HFFc6 (cell line): ENCODE results near the gene NOX4. TPM values are rescaled to one million over a fixed set of nuclear protein-coding genes. Genes with fewer than 3 reads are reported as not detected.
"Not testable (repeated sequence)": the region's sequence is repeated elsewhere in the genome, so short reads cannot be mapped to it uniquely, and the experiment has no call there.

ENCODE experiments used
- DNase-seq: peaks from one replicate; pipeline ENCODE4 v3.0.0-alpha.2; 2018
- H3K27ac Mint-ChIP-seq: 2 replicates; pipeline ENCODE4 v1.8.0; 2020; ENCODE audit warnings: mild to moderate bottlenecking, mixed read lengths
- H3K27me3 Mint-ChIP-seq: 2 replicates; pipeline ENCODE4 v1.8.0; 2021; ENCODE audit warnings: mild to moderate bottlenecking, moderate library complexity, mixed read lengths; ENCODE audit not compliant: insufficient read depth
- H3K36me3 Mint-ChIP-seq: 2 replicates; pipeline ENCODE4 v1.8.0; 2021; ENCODE audit warnings: low read depth, mixed read lengths
- H3K4me1 Mint-ChIP-seq: 2 replicates; pipeline ENCODE4 v1.8.0; 2020; ENCODE audit warnings: low read depth, mixed read lengths
- H3K4me3 Mint-ChIP-seq: 2 replicates; pipeline ENCODE4 v1.8.0; 2020; ENCODE audit warnings: mild to moderate bottlenecking, moderate library complexity, mixed read lengths
- H3K9me3 Mint-ChIP-seq: 2 replicates; pipeline ENCODE4 v1.8.0; 2020; ENCODE audit warnings: mild to moderate bottlenecking, mixed read lengths
- CTCF ChIP-seq: fragments of 200-600 bp; sonication (generic); IDR thresholded peaks from 2 replicates; pipeline ENCODE4 v1.5.0; 2021; ENCODE audit warnings: antibody characterized with exemption, mild to moderate bottlenecking
- total RNA-seq, 6 experiments: library from RNA; stranded (reverse); fragmentation: NEBNext Ultra II Directional; extraction: Animal tissue kit (Norgen Biotek cat#: 25700); gene quantifications; 2 replicates in 1 of 6; 3 replicates in 5 of 6; pipeline ENCODE4 v1.2.3, GENCODE V29; 2021

NOX4 gene
- total RNA-seq, 6 experiments from 2014 or later = 2.2 to 5.0 (median 3.2) TPM

GRCh38 chr11:89338073-89338472 lies 153.1 kb downstream of the NOX4 start:
- not testable (repeated sequence) for H3K27me3 Mint-ChIP-seq, H3K27ac Mint-ChIP-seq, H3K9me3 Mint-ChIP-seq, DNase-seq, H3K36me3 Mint-ChIP-seq, H3K4me3 Mint-ChIP-seq
- H3K4me1 Mint-ChIP-seq = peaks cover 26% of the 10 kb centered on the region

GRCh38 chr11:89337100-89337650 lies 154.0 kb downstream of the NOX4 start:
- DNase-seq, H3K4me3 Mint-ChIP-seq, H3K9me3 Mint-ChIP-seq, H3K27me3 Mint-ChIP-seq, H3K36me3 Mint-ChIP-seq, H3K27ac Mint-ChIP-seq: not testable (repeated sequence)
- H3K4me1 Mint-ChIP-seq = peaks cover 23% of the 10 kb centered on the region

GRCh38 chr11:89333704-89334103 lies 157.5 kb downstream of the NOX4 start:
- not testable (repeated sequence) for H3K4me3 Mint-ChIP-seq
- DNase-seq = peak; percentile 38

GRCh38 chr11:89331940-89332339 lies 159.2 kb downstream of the NOX4 start:
- H3K27ac Mint-ChIP-seq, H3K36me3 Mint-ChIP-seq, H3K9me3 Mint-ChIP-seq, DNase-seq, H3K27me3 Mint-ChIP-seq, H3K4me3 Mint-ChIP-seq: not testable (repeated sequence)
- peaks cover 24% of the 10 kb centered on the region for H3K4me1 Mint-ChIP-seq

More at GRCh38 chr11:89333704-89334103, 157.5 kb downstream of the NOX4 start:
- not testable (repeated sequence) for H3K36me3 Mint-ChIP-seq, H3K27me3 Mint-ChIP-seq, H3K9me3 Mint-ChIP-seq
- Mint-ChIP-seq H3K4me1 (peaks cover 16% of the 10 kb centered on the region), H3K27ac (peak overlapping the region; percentile 60)
- TF ChIP-seq CTCF = peak; percentile 79

GRCh38 chr11:89327885-89328284 lies 163.3 kb downstream of the NOX4 start:
- no peak for DNase-seq
- TF ChIP-seq CTCF = no peak
- Mint-ChIP-seq H3K4me3 (0 out of 2 replicates have a peak overlapping the region, but pooled peaks have one; percentile 38), H3K9me3 (no peaks in the 10 kb centered on the region), H3K27me3 (peaks cover 2% of the 10 kb centered on the region; the same call in 1 of the 2 replicates), H3K4me1 (peaks cover 15% of the 10 kb centered on the region), H3K36me3 (no peaks in the 10 kb centered on the region), H3K27ac (no peak overlapping the region)

- no peak for DNase-seq
- no peak for TF ChIP-seq CTCF
- Mint-ChIP-seq H3K27me3 (peaks cover 2% of the 10 kb centered on the region; the same call in 1 of the 2 replicates), H3K9me3 (no peaks in the 10 kb centered on the region), H3K36me3 (peaks cover 11% of the 10 kb centered on the region), H3K4me1 (no peaks in the 10 kb centered on the region), H3K4me3 (no peak overlapping the region), H3K27ac (no peak overlapping the region)
Measured at GRCh38 chr11:89321401-89321800, 169.8 kb downstream of the NOX4 start.

- H3K9me3 Mint-ChIP-seq, H3K4me3 Mint-ChIP-seq, H3K27ac Mint-ChIP-seq: not testable (repeated sequence)
Measured at GRCh38 chr11:89310607-89311006, 180.6 kb downstream of the NOX4 start.

GRCh38 chr11:89309321-89309985 lies 181.7 kb downstream of the NOX4 start:
- H3K27me3 Mint-ChIP-seq, H3K9me3 Mint-ChIP-seq: not testable (repeated sequence)

More at GRCh38 chr11:89310607-89311006, 180.6 kb downstream of the NOX4 start:
- H3K4me1 Mint-ChIP-seq, H3K27me3 Mint-ChIP-seq, H3K36me3 Mint-ChIP-seq, DNase-seq: not testable (repeated sequence)

GRCh38 chr11:89308272-89308671 lies 182.9 kb downstream of the NOX4 start:
- not testable (repeated sequence) for H3K9me3 Mint-ChIP-seq, H3K27ac Mint-ChIP-seq, H3K4me3 Mint-ChIP-seq, H3K36me3 Mint-ChIP-seq, DNase-seq, H3K27me3 Mint-ChIP-seq
- H3K4me1 Mint-ChIP-seq = peaks cover 14% of the 10 kb centered on the region

More at GRCh38 chr11:89309321-89309985, 181.7 kb downstream of the NOX4 start:
- not testable (repeated sequence) for H3K36me3 Mint-ChIP-seq, DNase-seq, H3K4me1 Mint-ChIP-seq, H3K27ac Mint-ChIP-seq, H3K4me3 Mint-ChIP-seq

GRCh38 chr11:89303029-89303428 lies 188.1 kb downstream of the NOX4 start:
- H3K4me1 Mint-ChIP-seq = peaks cover 13% of the 10 kb centered on the region
- not testable (repeated sequence) for H3K27me3 Mint-ChIP-seq, H3K4me3 Mint-ChIP-seq

GRCh38 chr11:89295023-89295422 lies 196.2 kb downstream of the NOX4 start:
- not testable (repeated sequence) for H3K27ac Mint-ChIP-seq, DNase-seq, H3K4me3 Mint-ChIP-seq, H3K36me3 Mint-ChIP-seq, H3K9me3 Mint-ChIP-seq, H3K27me3 Mint-ChIP-seq
- H3K4me1 Mint-ChIP-seq = peaks cover 10% of the 10 kb centered on the region

More at GRCh38 chr11:89303029-89303428, 188.1 kb downstream of the NOX4 start:
- H3K36me3 Mint-ChIP-seq, H3K9me3 Mint-ChIP-seq, H3K27ac Mint-ChIP-seq: not testable (repeated sequence)
- DNase-seq = peak; percentile 23
